ENCODE measurements around the gene BTBD9.

BTBD9 gene

DNA sequence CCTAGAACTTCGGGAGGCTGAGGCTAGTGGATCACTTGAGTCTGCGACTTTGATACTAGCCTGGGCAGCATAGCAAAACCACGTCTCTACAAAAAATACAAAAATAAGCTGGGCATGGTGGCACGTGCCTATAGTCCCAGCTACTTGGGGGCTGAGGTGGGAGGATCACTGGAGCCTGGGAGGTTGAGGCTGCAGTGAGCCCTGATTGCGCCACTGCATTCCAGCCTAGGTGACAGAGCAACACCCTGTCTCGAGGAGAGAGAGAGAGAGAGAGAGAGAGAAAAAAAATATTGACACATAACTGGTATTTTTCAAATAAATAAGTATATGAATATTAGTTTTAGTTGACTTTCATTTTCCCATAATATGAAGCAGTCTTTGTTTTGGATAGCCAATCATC is 222.2 kb downstream of the BTBD9 start:
- DNase-seq, result no peak

- no peak for DNase-seq
These were observed 224.3 kb downstream of the BTBD9 start for GRCh38 chr6:38415231-38416005.

DNA sequence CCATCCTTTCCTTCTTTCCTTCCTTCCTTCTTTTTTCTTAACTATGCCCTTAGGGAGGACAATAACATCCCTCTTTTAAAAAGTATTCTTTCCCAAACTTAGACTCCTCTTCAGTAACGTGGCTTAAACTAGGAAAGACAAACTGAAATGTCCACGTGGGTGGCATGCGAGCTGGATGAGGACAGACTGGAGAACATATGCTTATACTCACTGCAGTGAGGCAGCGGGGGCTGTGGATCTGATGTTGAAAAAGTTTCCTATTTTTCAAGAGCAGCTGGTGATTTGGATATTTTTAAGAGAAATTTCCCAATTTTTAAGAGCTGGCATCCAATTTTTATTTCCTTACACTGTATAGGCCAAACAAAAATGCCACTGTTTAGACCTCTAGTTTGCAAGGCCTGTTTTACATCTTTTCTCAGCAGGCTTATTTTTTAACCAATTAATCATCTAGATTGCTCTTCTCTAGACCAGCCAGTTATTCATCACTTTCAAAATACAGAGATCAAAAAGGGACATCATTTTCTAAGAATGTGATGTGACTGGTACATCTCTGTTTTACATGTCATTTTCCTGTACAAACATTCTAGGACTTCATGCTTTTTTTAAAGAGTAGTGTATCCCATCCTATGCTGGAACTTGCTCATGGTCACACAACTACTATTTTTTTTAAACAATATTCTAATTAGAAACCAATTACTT is 226.5 kb downstream of the BTBD9 start:
- no peak for DNase-seq

- DNase-seq, result no peak
These were observed 232.5 kb downstream of the BTBD9 start for GRCh38 chr6:38407192-38407591.

DNA sequence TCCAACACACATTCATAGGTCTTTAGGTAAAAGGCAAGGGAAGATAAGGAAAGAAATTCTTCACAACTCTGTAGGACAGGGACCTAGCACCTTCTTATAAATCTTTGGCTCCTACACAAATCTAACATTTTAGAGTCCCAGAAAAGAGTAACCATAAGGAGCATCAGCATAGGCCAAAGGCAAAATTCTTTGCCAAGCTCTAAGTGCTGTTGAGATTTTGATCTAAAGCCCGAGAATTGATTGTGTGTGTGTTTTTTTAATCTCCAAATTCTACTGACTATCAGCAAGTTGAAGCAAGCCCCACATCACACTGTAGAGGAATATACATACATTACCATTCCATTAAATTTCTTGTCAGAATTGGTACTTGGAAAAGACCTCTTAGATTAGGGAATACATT is 233.6 kb downstream of the BTBD9 start:
- DNase-seq, result no peak

DNA sequence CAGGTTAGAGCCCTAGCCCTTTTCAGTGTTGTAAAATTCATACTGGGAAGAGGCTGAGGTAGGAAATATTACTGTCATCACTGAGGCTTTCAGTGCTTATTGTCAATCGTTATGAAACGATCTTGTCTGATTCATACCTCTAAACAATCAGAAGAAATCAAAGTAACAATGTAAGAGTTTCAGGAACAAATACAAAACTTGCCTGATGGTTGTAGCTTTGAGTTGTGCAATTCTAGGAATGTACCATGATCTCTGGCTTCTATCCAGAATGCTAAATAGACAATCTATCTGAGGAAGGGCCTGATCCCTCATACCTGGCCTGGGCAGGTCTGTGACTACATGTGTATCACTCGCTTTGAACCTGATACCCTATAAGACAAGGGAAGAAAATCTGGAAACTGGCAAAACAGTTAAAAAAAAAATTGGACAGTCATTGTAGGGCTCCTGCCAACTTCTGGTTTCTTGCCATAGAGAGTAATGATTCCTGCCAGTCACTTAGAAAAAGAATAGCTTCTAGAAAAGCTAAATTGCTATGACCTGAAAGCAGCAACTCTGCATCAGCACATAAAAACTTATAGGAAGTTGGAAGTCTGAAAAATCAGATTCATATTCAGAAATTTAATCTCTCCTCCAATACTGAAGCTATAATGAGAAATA is 234.7 kb downstream of the BTBD9 start:
- DNase-seq, result no peak

- no peak for DNase-seq
These were observed 235.4 kb downstream of the BTBD9 start for GRCh38 chr6:38404355-38404754.

- DNase-seq, result no peak
These were observed 236.2 kb downstream of the BTBD9 start for GRCh38 chr6:38403548-38403947.

GRCh38 chr6:38400764-38401163 is 239.0 kb downstream of the BTBD9 start:
- DNase-seq, result no peak

DNA sequence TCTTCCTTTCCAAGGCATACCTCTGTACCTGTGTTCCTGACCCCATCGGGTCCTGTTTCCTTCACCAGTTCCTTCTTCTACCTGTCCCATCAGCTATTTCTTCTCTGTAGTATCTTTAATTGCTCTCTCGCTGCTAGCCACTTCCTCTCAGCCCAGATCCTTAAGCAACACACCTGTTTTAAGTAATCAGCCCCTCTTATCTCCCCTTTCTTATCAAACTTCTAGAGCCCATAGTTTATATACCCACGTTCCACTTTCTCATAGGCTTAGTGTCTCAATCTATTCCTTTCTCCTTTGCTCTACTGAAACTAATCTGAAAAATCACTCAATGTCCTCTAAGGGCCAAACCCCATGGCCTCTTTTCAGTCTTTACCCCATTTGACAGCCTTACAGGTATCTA is 239.6 kb downstream of the BTBD9 start:
- no peak for DNase-seq

- DNase-seq, result no peak
These were observed 243.5 kb downstream of the BTBD9 start for GRCh38 chr6:38396209-38396608.

GRCh38 chr6:38393986-38394385 is 245.7 kb downstream of the BTBD9 start:
- no peak for DNase-seq

- DNase-seq, result no peak
These were observed 247.8 kb downstream of the BTBD9 start for GRCh38 chr6:38391626-38392579.

- peak; percentile 3 for DNase-seq
These were observed 248.5 kb downstream of the BTBD9 start for GRCh38 chr6:38391206-38391605.

GRCh38 chr6:38389875-38390274 is 249.9 kb downstream of the BTBD9 start:
- no peak for DNase-seq

DNA sequence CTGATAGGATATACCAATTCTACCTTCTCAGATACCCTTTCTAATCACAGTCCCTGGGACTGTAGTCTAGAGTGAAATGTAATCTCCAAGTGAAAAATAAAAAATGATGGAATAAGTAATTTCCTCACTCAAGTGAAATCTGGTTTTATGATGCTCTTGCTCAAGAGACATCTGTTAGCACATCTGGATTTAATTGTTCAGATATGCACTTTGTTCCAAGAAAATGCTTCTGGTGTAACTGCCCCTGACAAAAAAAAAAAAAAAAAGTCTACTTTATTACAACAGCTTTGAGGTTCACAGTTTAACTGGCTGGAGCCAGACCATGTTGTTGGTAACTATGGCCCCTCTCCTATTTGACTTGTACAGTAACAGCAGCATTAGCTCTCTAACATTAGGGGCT is 251.8 kb downstream of the BTBD9 start:
- peak; percentile 2 for DNase-seq

GRCh38 chr6:38387461-38387860 is 252.3 kb downstream of the BTBD9 start:
- DNase-seq, result no peak

- DNase-seq, result no peak
These were observed 260.9 kb downstream of the BTBD9 start for GRCh38 chr6:38378801-38379200.

DNA sequence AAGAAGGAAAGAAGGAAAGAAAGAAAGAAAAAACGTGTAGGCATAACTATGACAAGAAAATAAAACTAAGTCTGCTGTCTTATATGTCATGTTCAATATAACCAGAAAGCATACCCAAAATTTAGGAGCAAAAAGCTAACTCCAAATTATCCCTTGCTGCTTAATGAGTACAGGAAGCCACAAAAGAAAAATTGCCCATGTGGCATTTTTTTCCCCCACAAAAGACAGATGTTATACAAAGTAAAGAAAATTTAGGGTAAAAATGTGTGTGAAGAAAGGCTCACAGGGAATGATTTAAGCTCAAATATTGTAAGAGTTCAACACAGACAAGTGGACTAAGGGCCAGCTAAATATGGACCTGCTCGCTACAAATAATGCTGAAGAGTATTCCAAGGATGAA is 263.8 kb downstream of the BTBD9 start:
- DNase-seq, result no peak

GRCh38 chr6:38375341-38375740 is 264.4 kb downstream of the BTBD9 start:
- DNase-seq, result no peak

DNA sequence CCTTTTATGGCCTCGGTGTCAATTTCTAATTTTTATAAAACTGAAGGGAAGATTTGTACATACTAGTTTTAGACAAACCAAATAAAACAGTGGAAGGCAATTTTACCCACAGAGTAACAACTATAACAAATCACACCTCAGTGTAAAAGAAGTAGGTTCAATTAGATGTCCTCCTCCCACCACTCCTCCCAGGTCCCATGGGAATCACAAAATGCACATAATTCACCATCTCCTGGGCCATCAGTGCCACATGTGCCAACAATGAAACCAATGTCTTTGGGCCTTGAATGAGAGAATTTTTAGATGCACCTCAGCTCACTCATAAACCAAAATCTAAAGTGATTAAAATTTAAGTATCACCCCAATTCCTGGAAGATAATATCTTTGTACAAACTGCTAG is 267.8 kb downstream of the BTBD9 start:
- no peak for DNase-seq

DNA sequence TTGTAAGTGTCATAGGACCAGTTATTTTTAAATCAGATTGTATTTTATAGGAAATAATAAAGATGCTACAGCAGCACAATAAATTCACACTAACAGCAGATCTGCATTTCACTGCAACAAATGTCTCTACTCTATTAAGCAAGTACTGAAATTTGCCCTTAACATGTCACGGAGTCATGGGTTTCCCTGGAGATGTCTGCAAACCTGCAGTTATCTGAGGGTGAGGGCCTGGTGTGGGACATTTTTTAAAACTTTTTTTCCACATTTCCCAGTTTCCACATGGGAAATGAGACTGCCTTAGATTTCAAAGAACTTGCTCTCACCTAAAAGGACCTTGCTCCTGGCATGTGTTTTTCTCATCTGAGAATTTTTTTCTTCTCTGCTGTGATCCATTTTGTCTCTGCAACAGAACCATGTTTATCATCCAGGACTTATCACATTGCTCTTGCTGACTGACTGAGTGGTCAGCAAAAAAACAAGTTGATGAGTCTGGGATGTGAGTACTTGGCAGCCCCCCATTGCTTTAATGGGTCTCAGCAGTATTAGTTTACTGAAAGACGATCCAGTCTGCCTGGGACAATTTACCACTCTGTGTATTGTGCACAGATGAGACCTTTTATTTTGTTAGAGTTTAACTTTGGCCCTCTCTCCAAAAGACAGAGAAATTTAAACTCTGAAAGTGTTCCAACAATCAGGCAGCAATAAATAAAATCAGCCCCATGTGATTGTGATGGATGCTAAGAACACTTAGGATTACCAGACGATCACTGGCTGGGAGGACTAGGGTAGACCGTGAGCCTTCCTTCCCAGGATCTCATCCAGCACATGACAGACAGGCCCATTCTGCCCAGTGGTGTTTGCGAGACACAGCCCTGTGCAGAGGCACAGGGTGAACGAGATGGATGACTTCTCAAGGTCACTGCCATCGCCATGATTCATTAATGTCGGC is 268.8 kb downstream of the BTBD9 start:
- DNase-seq, result no peak
